A549 (cell line): ENCODE measurements around the gene PCBP3. TPM values are rescaled to one million over a fixed set of nuclear protein-coding genes. Genes with fewer than 3 reads are reported as not detected.

ENCODE experiments used
- ATAC-seq, 2 experiments: fragments of 200-7000 bp in 1 of 2; fragments of >200 bp in 1 of 2; cut with Nextera tagmentation in 1 of 2; cut with Tn5 transposase in 1 of 2; 3 replicates each; pipeline versions ENCODE4 v1.8.0 to v1.9.1; 2018 to 2020; ENCODE audit warnings: mild to moderate bottlenecking in 1 of 2, moderate library complexity in 1 of 2
- CTCF ChIA-PET: fragments of 300-600 bp; sonication (Branson Sonifier 250); formaldehyde crosslinking; extraction: SDS; loops from one replicate; lab custom pipeline; 2021; ENCODE audit warnings: antibody characterized with exemption, inconsistent platforms; lab: Yijun Ruan, JAX
- POLR2A ChIA-PET: fragments of 350-600 bp; formaldehyde crosslinking; extraction: SDS; loops from one replicate; lab custom pipeline; 2021; ENCODE audit warnings: antibody characterized with exemption, inconsistent platforms; lab: Yijun Ruan, JAX
- DNase-seq, 2 experiments: peaks; one replicate each; pipeline versions ENCODE4 v3.0.0 to v3.0.0-alpha.2; 2011 to 2016; ENCODE audit warnings: low read depth in 1 of 2, low spot score in 1 of 2
- FAIRE-seq: peaks from 2 replicates; lab custom pipeline; 2011; peaks lifted over from hg19 to GRCh38; lab: Jason Lieb, UNC
- H3K27ac ChIP-seq, 2 experiments: fragments of >200 bp; sonication (Bioruptor Twin); formaldehyde crosslinking; 3 replicates each; pipeline ENCODE4 v1.5.1; 2016 to 2017
- H3K4me1 ChIP-seq: fragments of >200 bp; sonication (Bioruptor Twin); formaldehyde crosslinking; 3 replicates; pipeline ENCODE4 v1.6.1; 2016
- H3K4me2 ChIP-seq: fragments of >200 bp; sonication (Bioruptor Twin); formaldehyde crosslinking; 3 replicates; pipeline ENCODE4 v1.6.1; 2016
- H3K4me3 ChIP-seq: fragments of >200 bp; sonication (Bioruptor Twin); formaldehyde crosslinking; 3 replicates; pipeline ENCODE4 v1.5.1; 2016
- H3K9me3 ChIP-seq: fragments of >200 bp; sonication (Bioruptor Twin); formaldehyde crosslinking; 3 replicates; pipeline ENCODE4 v1.6.1; 2016
- CBX2 ChIP-seq: fragments of 200-600 bp; sonication (generic); IDR thresholded peaks from 2 replicates; pipeline ENCODE4 v1.6.1; 2016; ENCODE audit warnings: low read depth, mild to moderate bottlenecking, borderline replicate concordance
- CBX8 ChIP-seq: fragments of 200-600 bp; sonication (generic); IDR thresholded peaks from 2 replicates; pipeline ENCODE4 v1.6.1; 2016
- CEBPB ChIP-seq, 2 experiments: fragments of >200 bp in 1 of 2; sonication (Bioruptor Twin) in 1 of 2; formaldehyde crosslinking in 1 of 2; IDR thresholded peaks; 2 replicates each; pipeline ENCODE4 v1.6.1; 2012 to 2016
- FOSB ChIP-seq: fragments of 250-450 bp; sonication (Bioruptor Pico); IDR thresholded peaks from 2 replicates; pipeline ENCODE4 v1.5.0; 2020; ENCODE audit warnings: mild to moderate bottlenecking, moderate library complexity
- GATA3 ChIP-seq: IDR thresholded peaks from 2 replicates; pipeline ENCODE4 v1.6.1; 2012; ENCODE audit warnings: borderline replicate concordance
- HEYL ChIP-seq: fragments of 250-450 bp; sonication (Bioruptor Pico); IDR thresholded peaks from 2 replicates; pipeline ENCODE4 v1.8.0; 2021; ENCODE audit warnings: mild to moderate bottlenecking, moderate library complexity
- HOXA7 ChIP-seq: fragments of 250-450 bp; sonication (Bioruptor Pico); IDR thresholded peaks from 2 replicates; pipeline ENCODE4 v1.5.0; 2020; ENCODE audit warnings: mild to moderate bottlenecking, moderate library complexity
- HOXB5 ChIP-seq: fragments of 250-450 bp; sonication (Bioruptor Pico); IDR thresholded peaks from 2 replicates; pipeline ENCODE4 v1.5.0; 2020; ENCODE audit warnings: mild to moderate bottlenecking, moderate library complexity
- KDM1A ChIP-seq: fragments of 200-600 bp; sonication (generic); IDR thresholded peaks from 2 replicates; pipeline ENCODE4 v1.6.1; 2016; ENCODE audit warnings: low read depth, mild to moderate bottlenecking
- MAFK ChIP-seq: fragments of 450-650 bp; IDR thresholded peaks from 2 replicates; pipeline ENCODE4 v1.6.1; 2014; ENCODE audit not compliant: partially characterized antibody
- MAZ ChIP-seq: fragments of 150-350 bp; IDR thresholded peaks from 2 replicates; pipeline ENCODE4 v1.6.1; 2014; ENCODE audit warnings: antibody characterized with exemption, low read depth, low read length, borderline replicate concordance
- MYC ChIP-seq: IDR thresholded peaks from 2 replicates; pipeline ENCODE4 v1.6.1; 2012; ENCODE audit warnings: mild to moderate bottlenecking, inconsistent platforms, low read length, improper control_type of control experiment, borderline replicate concordance
- NPAS2 ChIP-seq: fragments of 250-450 bp; sonication (Bioruptor Pico); IDR thresholded peaks from 2 replicates; pipeline ENCODE4 v1.8.0; 2022; ENCODE audit warnings: mild to moderate bottlenecking, moderate library complexity, borderline replicate concordance
- PHF8 ChIP-seq: fragments of 200-600 bp; sonication (generic); IDR thresholded peaks from 2 replicates; pipeline ENCODE4 v1.6.1; 2016; ENCODE audit warnings: low read depth, mild to moderate bottlenecking, antibody characterized with exemption, moderate library complexity, borderline replicate concordance
- RAD21 ChIP-seq, 2 experiments: fragments of >200 bp in 1 of 2; sonication (Bioruptor Twin) in 1 of 2; formaldehyde crosslinking in 1 of 2; IDR thresholded peaks in 1 of 2; conservative IDR thresholded peaks in 1 of 2; 2 replicates in 1 of 2; 3 replicates in 1 of 2; pipeline ENCODE4 v1.6.1; 2012 to 2018; ENCODE audit warnings: inconsistent platforms in 1 of 2
- RCOR1 ChIP-seq: fragments of 150-350 bp; IDR thresholded peaks from 2 replicates; pipeline ENCODE4 v1.6.1; 2014; ENCODE audit warnings: antibody characterized with exemption, low read length, low read depth
- RNF2 ChIP-seq: fragments of 200-600 bp; sonication (generic); IDR thresholded peaks from 2 replicates; pipeline ENCODE4 v1.6.1; 2016; ENCODE audit warnings: low read depth, mild to moderate bottlenecking, antibody characterized with exemption, moderate library complexity, borderline replicate concordance
- ZC3H11A ChIP-seq: fragments of 450-650 bp; IDR thresholded peaks from 2 replicates; pipeline ENCODE4 v1.6.1; 2014; ENCODE audit warnings: antibody characterized with exemption, mild to moderate bottlenecking
- ZFP36 ChIP-seq: fragments of 450-650 bp; IDR thresholded peaks from 2 replicates; pipeline ENCODE4 v1.6.1; 2014; ENCODE audit warnings: borderline replicate concordance; ENCODE audit not compliant: partially characterized antibody
- WGBS: methylation state at CpG from one replicate; pipeline ENCODE4 v1.1.6; 2017; ENCODE audit errors: missing lambda C conversion rate; 5-methylcytosine and 5-hydroxymethylcytosine counted together
- polyA plus RNA-seq, 4 experiments: library from polyadenylated mRNA; depleted of rRNA in 3 of 4; stranded (reverse); fragments of >200 nt; fragmentation: RNase III in 1 of 4; extraction: RNeasy Plus Mini Kit Qiagen cat#74134 plus additional on column Dnase treatment in 1 of 4; gene quantifications; 2 replicates in 3 of 4; 3 replicates in 1 of 4; pipeline ENCODE4 v1.2.3, GENCODE V29; 2011 to 2017
- TF ChIP-seq, protein P1 (sequence below): fragments of 250-450 bp; sonication (Bioruptor Pico); IDR thresholded peaks from 2 replicates; pipeline ENCODE4 v1.5.0; 2020; ENCODE audit warnings: low read depth, mild to moderate bottlenecking, moderate library complexity

Gene PCBP3
- polyA plus RNA-seq, 2 of the 4 experiments (the other 2 are of a cell fraction): 0.30 to 0.34 TPM

DNA sequence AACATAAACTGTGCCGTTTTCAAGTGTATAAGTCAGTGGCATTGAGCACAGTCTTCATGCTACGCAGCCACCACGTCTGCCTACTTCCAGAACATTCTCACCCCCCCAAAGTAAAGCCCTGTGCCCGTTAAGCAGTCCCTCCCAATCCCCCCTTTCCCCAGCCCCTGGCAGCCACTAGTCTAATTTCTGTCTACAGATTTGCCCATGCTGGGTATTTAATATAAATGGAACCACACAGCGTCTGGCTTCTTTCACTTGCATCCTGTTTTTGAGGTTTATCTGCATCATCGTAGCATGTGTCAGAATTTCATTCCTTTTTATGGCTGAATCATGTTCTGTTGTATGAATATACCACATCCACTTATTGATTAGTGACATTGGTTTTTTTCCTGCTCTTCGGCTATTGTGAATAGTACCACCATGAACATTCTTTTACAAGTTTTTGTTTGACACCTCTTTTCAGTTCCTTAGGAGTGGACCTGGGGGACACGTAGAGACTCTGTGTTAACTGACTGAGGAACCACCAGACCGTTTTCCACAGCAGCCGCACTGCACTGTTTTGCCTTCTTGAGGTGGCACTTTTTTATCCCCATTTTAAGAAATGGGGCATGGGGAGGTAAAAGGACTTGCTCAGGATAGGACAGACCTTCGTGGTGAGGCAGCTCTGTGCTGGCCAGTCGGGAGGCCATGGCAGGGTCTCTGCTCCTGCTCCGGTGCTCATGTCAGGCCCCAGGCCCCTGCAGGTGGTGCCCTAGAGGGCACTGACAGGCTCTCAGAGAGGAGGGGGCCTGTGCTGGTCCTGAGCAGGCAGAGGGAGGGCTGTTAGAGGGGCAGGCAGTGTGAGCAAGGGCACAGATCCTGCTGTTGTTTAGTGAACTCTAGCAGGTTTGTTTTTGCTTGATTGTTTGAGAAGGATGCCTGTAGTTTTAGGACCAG, 123.8 kb downstream of the PCBP3 start:
- TF ChIP-seq RCOR1 (no peak), FOSB (CRISPR knock-in tag) (no peak), CBX2 (no peak), MYC (no peak)
- TF ChIP-seq, protein P1, sequence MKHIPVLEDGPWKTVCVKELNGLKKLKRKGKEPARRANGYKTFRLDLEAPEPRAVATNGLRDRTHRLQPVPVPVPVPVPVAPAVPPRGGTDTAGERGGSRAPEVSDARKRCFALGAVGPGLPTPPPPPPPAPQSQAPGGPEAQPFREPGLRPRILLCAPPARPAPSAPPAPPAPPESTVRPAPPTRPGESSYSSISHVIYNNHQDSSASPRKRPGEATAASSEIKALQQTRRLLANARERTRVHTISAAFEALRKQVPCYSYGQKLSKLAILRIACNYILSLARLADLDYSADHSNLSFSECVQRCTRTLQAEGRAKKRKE (CRISPR knock-in tag): no peak
- ATAC-seq (no peak), FAIRE-seq (no peak), DNase-seq (no peak)
- no peaks in the 10 kb centered on the region for H3K4me1 ChIP-seq
- no peak overlapping the region for H3K27ac ChIP-seq
- H3K4me2 ChIP-seq: no peak overlapping the region
- no peak overlapping the region for H3K4me3 ChIP-seq
- ChIA-PET CTCF (interaction anchor here (0.7 kb wide), 1 partner anchor 171 kb away, joined by 3 read pairs; no protein-coding TSS in a partner anchor), POLR2A (no interaction called here)
- H3K9me3 ChIP-seq: no peaks in the 10 kb centered on the region
- WGBS: 68% methylated on average over 11 of the region's 13 CpGs

DNA sequence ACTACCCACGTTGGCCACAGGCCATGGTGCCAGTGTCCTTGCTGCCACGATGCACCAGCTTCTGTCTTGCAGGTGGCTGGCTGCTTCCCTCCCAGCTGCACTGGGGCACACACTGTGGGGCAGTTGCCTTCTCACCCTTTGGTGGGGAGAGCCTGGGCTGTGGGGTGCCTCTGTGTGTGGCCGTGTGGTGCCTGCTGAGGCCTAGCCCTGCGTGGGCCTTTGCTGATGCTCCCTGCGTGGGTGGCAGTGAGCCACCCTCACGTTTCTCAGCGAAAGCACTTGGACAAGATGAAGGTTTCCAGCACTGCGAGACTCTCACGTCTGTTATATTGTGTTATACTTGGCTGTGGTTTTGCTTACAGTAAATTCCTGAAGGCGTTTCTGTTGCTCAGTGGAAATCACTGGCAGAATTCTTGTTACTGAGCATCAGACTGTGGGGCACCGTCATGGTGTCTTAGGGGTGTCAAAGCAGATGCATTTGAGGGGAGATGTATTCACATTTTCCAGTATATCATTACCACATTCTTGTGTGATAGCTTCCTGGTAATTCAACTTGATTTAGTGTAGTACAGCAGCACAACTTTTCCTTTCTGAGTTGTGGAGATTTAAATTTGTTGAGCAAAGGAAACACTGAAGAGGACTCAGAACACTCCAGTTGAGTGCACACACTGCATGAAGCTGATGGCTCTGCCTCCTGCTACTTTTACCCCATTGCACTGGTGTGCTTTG, 124.7 kb downstream of the PCBP3 start:
- ChIA-PET POLR2A (no interaction called here), CTCF (interaction anchor here (0.7 to 1.5 kb wide), 2 partner anchors 172 to 209 kb away, joined by 3 to 4 read pairs; no protein-coding TSS in a partner anchor)
- no peak overlapping the region for H3K4me3 ChIP-seq
- no peak for ATAC-seq
- 54% methylated on average over 9 of the region's 11 CpGs for WGBS
- TF ChIP-seq KDM1A (no peak), HOXB5 (CRISPR knock-in tag) (no peak), ZFP36 (no peak), GATA3 (no peak), HOXA7 (no peak), RAD21 (conservative IDR thresholded peaks at IDR 0.05 in 1 of 2, IDR thresholded peaks at IDR 0.05 in 1 of 2) (no peak), MAZ (no peak), PHF8 (no peak), CBX8 (no peak), CEBPB (IDR thresholded peaks at IDR 0.05) (no peak), NPAS2 (no peak), MAFK (no peak), ZC3H11A (no peak), HEYL (no peak), RNF2 (no peak)
- TF ChIP-seq, protein P1 (CRISPR knock-in tag): no peak
- TF ChIP-seq, all 56 proteins: peak for 0
- no peak overlapping the region for H3K4me2 ChIP-seq
- H3K9me3 ChIP-seq: peaks cover 2% of the 10 kb centered on the region; the same call in 1 of the 3 replicates
- no peak for FAIRE-seq
- no peak for DNase-seq
- H3K4me1 ChIP-seq: no peaks in the 10 kb centered on the region
- no peak overlapping the region for H3K27ac ChIP-seq

DNA sequence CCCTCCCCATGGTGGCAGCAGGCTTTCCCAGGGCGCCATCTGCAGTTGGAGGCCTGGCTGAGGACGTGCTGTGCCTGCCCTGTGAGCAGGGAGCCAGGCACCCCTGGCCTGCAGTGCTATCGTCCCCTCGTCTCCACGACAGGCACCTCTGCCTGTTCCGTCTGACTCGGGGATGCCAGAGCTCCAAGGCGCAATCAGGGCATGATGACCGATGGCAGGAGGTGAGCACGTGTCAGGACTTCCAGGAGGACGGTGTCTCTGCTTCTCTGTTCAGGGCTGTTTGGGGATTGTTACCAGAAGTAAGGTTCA, 125.2 kb downstream of the PCBP3 start:
- peaks cover 5% of the 10 kb centered on the region; the same call in 2 of the 3 replicates for H3K9me3 ChIP-seq
- no peak overlapping the region for H3K27ac ChIP-seq
- ATAC-seq: peak in 1 of 2 experiments; percentile 69; a peak in 3 of 6 replicates
- CTCF ChIA-PET: interaction anchor here (1.5 kb wide), 1 partner anchor 209 kb away, joined by 4 read pairs; no protein-coding TSS in a partner anchor
- H3K4me2 ChIP-seq: no peak overlapping the region
- TF ChIP-seq CEBPB (IDR thresholded peaks at IDR 0.05) (no peak), RAD21 (conservative IDR thresholded peaks at IDR 0.05 in 1 of 2, IDR thresholded peaks at IDR 0.05 in 1 of 2) (peak in 1 of 2 experiments; percentile 28; a peak in 1 of 5 replicates)
- TF ChIP-seq, all 56 proteins: peak for 1
- no peak for DNase-seq
- Histone ChIP-seq H3K4me3 (no peak overlapping the region), H3K4me1 (no peaks in the 10 kb centered on the region)
- WGBS: 71% methylated on average over 8 of the region's 11 CpGs
- FAIRE-seq: no peak
- POLR2A ChIA-PET: no interaction called here
